Gastrocnemius medialis (tissue), 4 donors: ENCODE measurements around the gene GCN1.

ENCODE experiments used
- POLR2A ChIP-seq, 2 donors: fragments of 450-650 bp; IDR thresholded peaks; one replicate each; pipeline ENCODE4 v1.6.1; 2017; ENCODE audit warnings: antibody characterized with exemption in 2 of 2, mild to moderate bottlenecking in 2 of 2, moderate library complexity in 2 of 2
- TF ChIP-seq, protein P1 (sequence below), 5 experiments: fragments of 450-650 bp in 3 of 5; fragments of 200-600 bp in 2 of 5; sonication (generic) in 2 of 5; IDR thresholded peaks in 4 of 5; conservative IDR thresholded peaks in 1 of 5; 1 replicate in 4 of 5; 2 replicates in 1 of 5; pipeline ENCODE4 v1.5.1; 2016 to 2019; ENCODE audit warnings: antibody characterized with exemption in 5 of 5, mild to moderate bottlenecking in 3 of 5, moderate library complexity in 3 of 5

DNA sequence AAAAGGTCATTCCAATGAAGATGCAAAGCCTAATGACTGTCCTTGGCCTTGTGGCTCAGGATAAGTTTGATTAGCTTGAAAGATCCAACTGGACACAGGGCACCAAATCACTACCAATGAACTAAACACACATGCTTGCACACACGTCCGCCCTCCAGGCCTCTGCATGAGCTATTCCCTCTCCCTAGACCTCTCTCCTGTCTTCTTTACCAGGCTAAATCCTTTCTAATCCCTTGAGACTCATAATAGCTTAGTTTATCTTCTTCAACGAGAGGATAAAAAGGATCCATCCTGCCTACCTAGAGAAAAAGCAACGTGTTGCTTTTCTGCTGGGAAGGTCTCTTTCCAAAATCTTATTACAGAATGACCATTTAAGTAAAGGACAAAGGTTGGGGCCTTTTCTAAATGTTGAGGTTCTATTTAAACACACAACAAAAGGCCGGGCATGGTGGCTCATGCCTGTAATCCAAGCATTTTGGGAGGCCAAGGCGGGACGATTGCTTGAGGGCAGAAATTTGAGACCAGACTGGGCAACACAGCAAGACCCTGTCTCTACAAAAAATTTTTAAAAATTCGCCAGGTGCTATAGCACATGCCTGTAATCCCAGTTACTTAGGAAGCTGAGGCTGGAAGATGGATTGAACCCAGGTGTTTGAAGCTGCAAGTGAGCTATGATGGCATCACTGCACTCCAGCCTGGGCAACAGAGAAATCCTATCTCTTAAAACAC, 48.6 kb upstream of the GCN1 start:
- TF ChIP-seq, protein P1, sequence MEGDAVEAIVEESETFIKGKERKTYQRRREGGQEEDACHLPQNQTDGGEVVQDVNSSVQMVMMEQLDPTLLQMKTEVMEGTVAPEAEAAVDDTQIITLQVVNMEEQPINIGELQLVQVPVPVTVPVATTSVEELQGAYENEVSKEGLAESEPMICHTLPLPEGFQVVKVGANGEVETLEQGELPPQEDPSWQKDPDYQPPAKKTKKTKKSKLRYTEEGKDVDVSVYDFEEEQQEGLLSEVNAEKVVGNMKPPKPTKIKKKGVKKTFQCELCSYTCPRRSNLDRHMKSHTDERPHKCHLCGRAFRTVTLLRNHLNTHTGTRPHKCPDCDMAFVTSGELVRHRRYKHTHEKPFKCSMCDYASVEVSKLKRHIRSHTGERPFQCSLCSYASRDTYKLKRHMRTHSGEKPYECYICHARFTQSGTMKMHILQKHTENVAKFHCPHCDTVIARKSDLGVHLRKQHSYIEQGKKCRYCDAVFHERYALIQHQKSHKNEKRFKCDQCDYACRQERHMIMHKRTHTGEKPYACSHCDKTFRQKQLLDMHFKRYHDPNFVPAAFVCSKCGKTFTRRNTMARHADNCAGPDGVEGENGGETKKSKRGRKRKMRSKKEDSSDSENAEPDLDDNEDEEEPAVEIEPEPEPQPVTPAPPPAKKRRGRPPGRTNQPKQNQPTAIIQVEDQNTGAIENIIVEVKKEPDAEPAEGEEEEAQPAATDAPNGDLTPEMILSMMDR (IDR thresholded peaks at IDR 0.05 in 4 of 5, conservative IDR thresholded peaks at IDR 0.05 in 1 of 5), result no peak
- no peak for TF ChIP-seq POLR2A (IDR thresholded peaks at IDR 0.05)
